IMR-90 (cell line): Measurements from ENCODE around the gene ADAMTS14. TPM values are rescaled to one million over a fixed set of nuclear protein-coding genes. Genes with fewer than 3 reads are reported as not detected.
"Not testable (repeated sequence)": the region's sequence is repeated elsewhere in the genome, so short reads cannot be mapped to it uniquely, and the experiment has no call there.

Source experiments
- ATAC-seq: fragments of 200-7000 bp; cut with Tn5 transposase; 2 replicates; pipeline ENCODE4 v1.9.1; 2020; ENCODE audit warnings: low read depth, mild to moderate bottlenecking, moderate library complexity
- BruUV-seq: library from RNA; stranded (reverse); fragments of 400-500 nt; replicated peaks from 2 replicates; lab custom pipeline; 2021; lab: Mats Ljungman, UMichigan
- CTCF ChIA-PET: fragments of 300-600 bp; formaldehyde crosslinking; extraction: SDS; loops from one replicate; lab custom pipeline; 2021; ENCODE audit warnings: antibody characterized with exemption; lab: Yijun Ruan, JAX
- POLR2A ChIA-PET: fragments of 300-600 bp; sonication (Branson Sonifier 250); formaldehyde crosslinking; loops from one replicate; lab custom pipeline; 2022; ENCODE audit warnings: antibody characterized with exemption; ENCODE audit not compliant: unreplicated experiment; lab: Charles Lee
- DNase-seq: peaks from one replicate; pipeline ENCODE4 v3.0.0; 2013
- H2AFZ ChIP-seq: replicated peaks from 2 replicates; pipeline ENCODE3; 2013; ENCODE audit warnings: low read length, mild to moderate bottlenecking; ENCODE audit not compliant: poor library complexity
- H2AK5ac ChIP-seq: 2 replicates; pipeline ENCODE4 v1.6.1; 2013; ENCODE audit warnings: low read depth, low read length, inconsistent platforms
- H2AK9ac ChIP-seq: replicated peaks from 2 replicates; pipeline ENCODE3; 2013; ENCODE audit warnings: mild to moderate bottlenecking, low read depth, low read length, moderate library complexity; ENCODE audit not compliant: poor library complexity
- H2BK120ac ChIP-seq: 2 replicates; pipeline ENCODE4 v1.6.1; 2013; ENCODE audit warnings: low read depth, low read length, inconsistent platforms
- H2BK15ac ChIP-seq: 3 replicates; pipeline ENCODE4 v1.6.1; 2013; ENCODE audit warnings: low read depth, low read length, inconsistent platforms
- H2BK20ac ChIP-seq: 2 replicates; pipeline ENCODE4 v1.6.1; 2013; ENCODE audit warnings: low read depth, mild to moderate bottlenecking, inconsistent platforms, low read length, moderate library complexity
- H2BK5ac ChIP-seq: 2 replicates; pipeline ENCODE4 v1.6.1; 2013; ENCODE audit warnings: mild to moderate bottlenecking, low read depth, low read length, inconsistent platforms; ENCODE audit not compliant: poor library complexity, severe bottlenecking
- H3K14ac ChIP-seq: replicated peaks from 2 replicates; pipeline ENCODE4 v1.6.1; 2013; ENCODE audit warnings: low read depth, low read length, inconsistent platforms
- H3K18ac ChIP-seq: 2 replicates; pipeline ENCODE4 v1.6.1; 2013; ENCODE audit warnings: low read depth, low read length, control low read depth
- H3K23ac ChIP-seq: 2 replicates; pipeline ENCODE4 v1.6.1; 2013; ENCODE audit warnings: low read depth, low read length, inconsistent platforms
- H3K27ac ChIP-seq: 2 replicates; pipeline ENCODE4 v1.5.1; 2013; ENCODE audit warnings: mild to moderate bottlenecking, control low read depth, low read length; ENCODE audit not compliant: insufficient read depth
- H3K27me3 ChIP-seq: 2 replicates; pipeline ENCODE4 v1.6.1; 2013; ENCODE audit warnings: low read length; ENCODE audit not compliant: control insufficient read depth, insufficient read depth
- H3K36me3 ChIP-seq: 2 replicates; pipeline ENCODE4 v1.6.1; 2013; ENCODE audit warnings: low read length, mixed read lengths; ENCODE audit not compliant: control insufficient read depth, insufficient read depth
- H3K4ac ChIP-seq: 2 replicates; pipeline ENCODE4 v1.6.1; 2013; ENCODE audit warnings: low read depth, low read length, inconsistent platforms
- H3K4me1 ChIP-seq: 2 replicates; pipeline ENCODE4 v1.6.1; 2013; ENCODE audit warnings: low read length, mixed read lengths; ENCODE audit not compliant: control insufficient read depth, insufficient read depth
- H3K4me2 ChIP-seq: 2 replicates; pipeline ENCODE4 v1.6.1; 2013; ENCODE audit warnings: low read depth, mild to moderate bottlenecking, control low read depth, low read length, moderate library complexity
- H3K4me3 ChIP-seq: 2 replicates; pipeline ENCODE4 v1.5.1; 2013; ENCODE audit warnings: low read depth, mild to moderate bottlenecking, control low read depth, low read length, moderate library complexity; ENCODE audit not compliant: insufficient read depth
- H3K56ac ChIP-seq: 2 replicates; pipeline ENCODE4 v1.6.1; 2013; ENCODE audit warnings: low read length, inconsistent platforms; ENCODE audit not compliant: insufficient read depth; ENCODE audit errors: extremely low read depth
- H3K79me1 ChIP-seq, 2 experiments: 2 replicates each; pipeline ENCODE4 v1.6.1; 2013; ENCODE audit warnings: low read length in 2 of 2, inconsistent platforms in 1 of 2, low read depth in 1 of 2
- H3K9ac ChIP-seq: 2 replicates; pipeline ENCODE4 v1.6.1; 2013; ENCODE audit warnings: low read depth, low read length, control low read depth
- H3K9me1 ChIP-seq: 2 replicates; pipeline ENCODE4 v1.6.1; 2013; ENCODE audit warnings: low read length, inconsistent platforms; ENCODE audit not compliant: insufficient read depth
- H3K9me3 ChIP-seq: 2 replicates; pipeline ENCODE4 v1.6.1; 2013; ENCODE audit warnings: low read length; ENCODE audit not compliant: control insufficient read depth, insufficient read depth
- H4K20me1 ChIP-seq: 2 replicates; pipeline ENCODE4 v1.6.1; 2013; ENCODE audit warnings: low read length, inconsistent platforms; ENCODE audit not compliant: insufficient read depth
- H4K5ac ChIP-seq: 2 replicates; pipeline ENCODE4 v1.6.1; 2013; ENCODE audit warnings: mild to moderate bottlenecking, low read depth, low read length, control low read depth
- H4K8ac ChIP-seq, 2 experiments: 2 replicates each; pipeline ENCODE4 v1.6.1; 2013; ENCODE audit warnings: low read depth in 2 of 2, low read length in 2 of 2, control low read depth in 1 of 2, inconsistent platforms in 1 of 2
- H4K91ac ChIP-seq: 2 replicates; pipeline ENCODE4 v1.6.1; 2013; ENCODE audit warnings: low read depth, low read length, inconsistent platforms; ENCODE audit not compliant: insufficient read depth
- FOS ChIP-seq: fragments of 150-350 bp; IDR thresholded peaks from 2 replicates; pipeline ENCODE4 v1.6.1; 2016; ENCODE audit warnings: low read depth, low read length
- MAFK ChIP-seq: IDR thresholded peaks from 2 replicates; pipeline ENCODE4 v1.6.1; 2012; ENCODE audit warnings: low read depth, low read length, improper control_type of control experiment
- NFE2L2 ChIP-seq: fragments of 150-350 bp; IDR thresholded peaks from 2 replicates; pipeline ENCODE4 v1.6.1; 2016; ENCODE audit warnings: low read depth, mild to moderate bottlenecking, low read length
- WGBS, 2 experiments: methylation state at CpG; one replicate each; pipeline versions ENCODE4 v1.1.5 to v1.1.7; 2013; ENCODE audit warnings: missing lambda C conversion rate in 2 of 2; ENCODE audit not compliant: insufficient read length in 1 of 2; ENCODE audit errors: extremely low coverage in 2 of 2; 5-methylcytosine and 5-hydroxymethylcytosine counted together
- dilution Hi-C: fragments of 300-500 bp; cut with HindIII; formaldehyde crosslinking; loops from one replicate; pipeline ENCODE4 v1.14.3; 2018; ENCODE audit warnings: low sequenced_read_pairs; ENCODE audit not compliant: unreplicated experiment
- in situ Hi-C: fragments of 300-500 bp; cut with MboI; formaldehyde crosslinking; loops from 3 replicates; pipeline ENCODE4 v1.14.3; 2019; ENCODE audit warnings: low sequenced_read_pairs, inconsistent platforms, mixed read lengths
- intact Hi-C: fragments of 100-400 bp; cut with micrococcal nuclease; formaldehyde crosslinking; loops from 2 replicates; pipeline ENCODE4 v1.10.0; 2022
- polyA plus RNA-seq, 3 experiments: library from polyadenylated mRNA; depleted of rRNA; stranded (reverse); fragments of >200 nt; gene quantifications; 2 replicates each; pipeline ENCODE4 v1.2.3, GENCODE V29; 2012; ENCODE audit warnings: low replicate concordance in 1 of 3
- total RNA-seq: library from RNA; depleted of rRNA; stranded (reverse); fragments of >200 nt; gene quantifications from 2 replicates; pipeline ENCODE4 v1.2.3, GENCODE V29; 2012

Gene ADAMTS14
- total and polyA plus RNA-seq, 2 of the 4 experiments (the other 2 are of a cell fraction): under 0.01 to 0.31 TPM

DNA sequence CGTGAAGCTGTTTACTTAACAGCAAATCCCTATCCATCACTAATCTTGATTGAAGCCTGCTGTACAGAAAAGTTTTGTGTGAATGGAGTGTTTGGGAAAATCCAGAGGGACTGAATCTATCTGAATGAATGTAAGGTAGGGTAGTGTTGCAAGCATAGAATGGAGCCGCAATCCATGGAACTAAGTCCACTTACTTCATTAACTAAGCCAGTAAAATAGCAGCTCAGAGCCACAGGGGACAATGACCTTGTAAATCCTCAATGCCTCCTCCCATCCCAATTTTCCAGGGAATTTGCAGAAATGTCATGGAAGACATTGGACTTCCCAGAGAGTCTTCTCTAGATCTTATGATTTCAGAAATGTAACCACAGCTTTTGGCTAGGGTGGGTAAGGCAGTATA is 97.7 kb downstream of the ADAMTS14 start:
- H3K27ac ChIP-seq: no peak overlapping the region
- no peak overlapping the region for H3K4me2 ChIP-seq
- no peaks in the 10 kb centered on the region for H3K4me1 ChIP-seq
- H3K27me3 ChIP-seq: peaks cover 32% of the 10 kb centered on the region
- H3K4ac ChIP-seq: no peak overlapping the region
- POLR2A ChIA-PET: no interaction called here
- CTCF ChIA-PET: no interaction called here
- peaks cover 7% of the 10 kb centered on the region; the same call in 1 of the 2 replicates for H3K9me3 ChIP-seq
- no peak overlapping the region for H2AK9ac ChIP-seq
- no peak overlapping the region for H2BK5ac ChIP-seq
- no peak overlapping the region for H2AFZ ChIP-seq
- H3K79me1 ChIP-seq: no peaks in the 10 kb centered on the region
- H2BK120ac ChIP-seq: no peak overlapping the region
- H3K56ac ChIP-seq: no peak overlapping the region
- intact Hi-C loops: no loop called here
- no peak for TF ChIP-seq FOS
- no peak for TF ChIP-seq MAFK
- no peak for TF ChIP-seq NFE2L2
- no TSS peak for BruUV-seq
- no peak overlapping the region for H4K5ac ChIP-seq
- H3K36me3 ChIP-seq: no peaks in the 10 kb centered on the region
- no peak overlapping the region for H4K8ac ChIP-seq
- no peak overlapping the region for H3K23ac ChIP-seq
- ATAC-seq (no peak), DNase-seq (no peak)
- in situ Hi-C loops: no loop called here
- no peak overlapping the region for H3K18ac ChIP-seq
- no peak overlapping the region for H2BK20ac ChIP-seq
- H4K91ac ChIP-seq: no peak overlapping the region
- no peaks in the 10 kb centered on the region for H4K20me1 ChIP-seq
- dilution Hi-C loops: no loop called here
- H3K9ac ChIP-seq: no peak overlapping the region
- no CpG with 5 or more reads among the region's 2 CpGs for WGBS, 2 experiments
- H3K14ac ChIP-seq: no peak overlapping the region
- H2AK5ac ChIP-seq: no peak overlapping the region
- no peak overlapping the region for H3K4me3 ChIP-seq
- no peaks in the 10 kb centered on the region for H3K9me1 ChIP-seq
- H2BK15ac ChIP-seq: no peak overlapping the region

DNA sequence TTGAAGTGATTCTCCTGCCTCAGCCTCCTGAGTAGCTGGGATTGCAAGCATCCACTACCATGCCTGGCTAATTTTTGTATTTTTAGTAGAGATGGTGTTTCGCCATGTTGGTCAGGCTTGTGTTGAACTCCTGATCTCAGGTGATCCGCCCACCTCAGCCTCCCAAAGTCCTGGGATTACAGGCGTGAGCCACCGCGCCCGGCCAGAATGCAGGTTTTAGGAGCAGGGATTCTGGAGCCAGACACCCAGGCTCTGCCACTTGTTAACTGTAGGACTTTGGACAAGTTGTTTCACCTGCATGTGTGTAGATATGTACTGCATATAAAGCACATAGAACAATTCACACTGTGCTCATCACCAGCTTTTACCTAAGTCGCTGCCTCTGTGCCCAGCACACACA is 98.2 kb downstream of the ADAMTS14 start:
- dilution Hi-C loops, ATAC-seq, H4K20me1 ChIP-seq, H4K5ac ChIP-seq, H3K4me2 ChIP-seq, H2AK5ac ChIP-seq, CTCF ChIA-PET, H3K36me3 ChIP-seq, in situ Hi-C loops, H3K18ac ChIP-seq, H3K4me1 ChIP-seq, H2BK120ac ChIP-seq, H4K8ac ChIP-seq, H2AK9ac ChIP-seq, H2BK20ac ChIP-seq, H3K9ac ChIP-seq, H4K91ac ChIP-seq, H3K79me1 ChIP-seq, H3K4me3 ChIP-seq, intact Hi-C loops, H3K4ac ChIP-seq, DNase-seq, H3K9me1 ChIP-seq, H2AFZ ChIP-seq, POLR2A ChIA-PET, BruUV-seq, H3K56ac ChIP-seq, H3K9me3 ChIP-seq, H3K27ac ChIP-seq, H2BK5ac ChIP-seq, H3K23ac ChIP-seq, H3K14ac ChIP-seq, H2BK15ac ChIP-seq: not testable (repeated sequence)
- WGBS, 2 experiments: no CpG with 5 or more reads among the region's 7 CpGs
- H3K27me3 ChIP-seq: peaks cover 36% of the 10 kb centered on the region
